Measurements from ENCODE around the gene NTN1.

NTN1 gene

GRCh38 chr17:9209781-9210370, 188.6 kb downstream of the NTN1 start:
- no peaks in the 10 kb centered on the region for H3K36me3 Mint-ChIP-seq (ENCODE audit: low read depth)
- intact Hi-C loops (cut with micrococcal nuclease): no loop called here
- no peak overlapping the region for H3K27ac Mint-ChIP-seq
- H3K9me3 Mint-ChIP-seq: peaks cover under 1% of the 10 kb centered on the region
- H3K27me3 Mint-ChIP-seq: no peaks in the 10 kb centered on the region
- peaks cover 22% of the 10 kb centered on the region for H3K4me1 Mint-ChIP-seq (ENCODE audit: low read depth)
- H3K4me3 Mint-ChIP-seq: no peak overlapping the region

- peaks cover 14% of the 10 kb centered on the region for H3K9me3 Mint-ChIP-seq
- no peaks in the 10 kb centered on the region for H3K27me3 Mint-ChIP-seq
- peaks cover 11% of the 10 kb centered on the region for H3K4me1 Mint-ChIP-seq (ENCODE audit: low read depth)
- no peak overlapping the region for H3K27ac Mint-ChIP-seq
- H3K4me3 Mint-ChIP-seq: no peak overlapping the region
- H3K36me3 Mint-ChIP-seq (ENCODE audit: low read depth): no peaks in the 10 kb centered on the region
- intact Hi-C loops (cut with micrococcal nuclease): no loop called here
Measured at GRCh38 chr17:9211133-9211765, 189.9 kb downstream of the NTN1 start.

GRCh38 chr17:9212376-9213302, 191.3 kb downstream of the NTN1 start:
- intact Hi-C loops (cut with micrococcal nuclease): no loop called here
- peaks cover 25% of the 10 kb centered on the region for H3K9me3 Mint-ChIP-seq

GRCh38 chr17:9213303-9213640, 192.0 kb downstream of the NTN1 start:
- Mint-ChIP-seq H3K9me3 (peaks cover 25% of the 10 kb centered on the region), H3K4me1 (ENCODE audit: low read depth) (peaks cover 11% of the 10 kb centered on the region), H3K4me3 (no peak overlapping the region), H3K27ac (no peak overlapping the region), H3K27me3 (no peaks in the 10 kb centered on the region), H3K36me3 (ENCODE audit: low read depth) (no peaks in the 10 kb centered on the region)
- intact Hi-C loops (cut with micrococcal nuclease): no loop called here

More at GRCh38 chr17:9212376-9213302, 191.3 kb downstream of the NTN1 start:
- Mint-ChIP-seq H3K27ac (no peak overlapping the region), H3K4me1 (ENCODE audit: low read depth) (peaks cover 11% of the 10 kb centered on the region), H3K4me3 (no peak overlapping the region), H3K36me3 (ENCODE audit: low read depth) (no peaks in the 10 kb centered on the region), H3K27me3 (no peaks in the 10 kb centered on the region)

GRCh38 chr17:9215465-9215864, 194.2 kb downstream of the NTN1 start:
- peaks cover 25% of the 10 kb centered on the region for H3K9me3 Mint-ChIP-seq
- no peak overlapping the region for H3K4me3 Mint-ChIP-seq
- H3K4me1 Mint-ChIP-seq (ENCODE audit: low read depth): peaks cover 11% of the 10 kb centered on the region
- no peak overlapping the region for H3K27ac Mint-ChIP-seq
- intact Hi-C loops (cut with micrococcal nuclease): no loop called here
- no peaks in the 10 kb centered on the region for H3K27me3 Mint-ChIP-seq
- H3K36me3 Mint-ChIP-seq (ENCODE audit: low read depth): no peaks in the 10 kb centered on the region

GRCh38 chr17:9217151-9218056, 196.1 kb downstream of the NTN1 start:
- no peak overlapping the region for H3K27ac Mint-ChIP-seq
- no peak overlapping the region for H3K4me3 Mint-ChIP-seq
- intact Hi-C loops (cut with micrococcal nuclease): no loop called here
- no peaks in the 10 kb centered on the region for H3K27me3 Mint-ChIP-seq
- no peaks in the 10 kb centered on the region for H3K4me1 Mint-ChIP-seq (ENCODE audit: low read depth)
- peaks cover 25% of the 10 kb centered on the region for H3K9me3 Mint-ChIP-seq
- H3K36me3 Mint-ChIP-seq (ENCODE audit: low read depth): no peaks in the 10 kb centered on the region

GRCh38 chr17:9218064-9218635, 196.8 kb downstream of the NTN1 start:
- Mint-ChIP-seq H3K27ac (no peak overlapping the region), H3K9me3 (peaks cover 25% of the 10 kb centered on the region), H3K4me3 (no peak overlapping the region), H3K27me3 (no peaks in the 10 kb centered on the region), H3K36me3 (ENCODE audit: low read depth) (no peaks in the 10 kb centered on the region), H3K4me1 (ENCODE audit: low read depth) (no peaks in the 10 kb centered on the region)
- intact Hi-C loops (cut with micrococcal nuclease): no loop called here

- Mint-ChIP-seq H3K9me3 (peaks cover 25% of the 10 kb centered on the region), H3K4me3 (no peak overlapping the region), H3K36me3 (ENCODE audit: low read depth) (no peaks in the 10 kb centered on the region), H3K27me3 (no peaks in the 10 kb centered on the region), H3K27ac (no peak overlapping the region), H3K4me1 (ENCODE audit: low read depth) (no peaks in the 10 kb centered on the region)
- intact Hi-C loops (cut with micrococcal nuclease): no loop called here
Measured at GRCh38 chr17:9218911-9219310, 197.6 kb downstream of the NTN1 start.

GRCh38 chr17:9219631-9220397, 198.5 kb downstream of the NTN1 start:
- intact Hi-C loops (cut with micrococcal nuclease): no loop called here
- H3K9me3 Mint-ChIP-seq: peaks cover 25% of the 10 kb centered on the region
- H3K27me3 Mint-ChIP-seq: no peaks in the 10 kb centered on the region
- no peaks in the 10 kb centered on the region for H3K36me3 Mint-ChIP-seq (ENCODE audit: low read depth)
- H3K4me1 Mint-ChIP-seq (ENCODE audit: low read depth): no peaks in the 10 kb centered on the region
- no peak overlapping the region for H3K27ac Mint-ChIP-seq
- no peak overlapping the region for H3K4me3 Mint-ChIP-seq

GRCh38 chr17:9220398-9221146, 199.3 kb downstream of the NTN1 start:
- H3K27ac Mint-ChIP-seq: no peak overlapping the region
- H3K4me3 Mint-ChIP-seq: no peak overlapping the region
- H3K9me3 Mint-ChIP-seq: peaks cover 18% of the 10 kb centered on the region
- H3K27me3 Mint-ChIP-seq: no peaks in the 10 kb centered on the region
- no peaks in the 10 kb centered on the region for H3K36me3 Mint-ChIP-seq (ENCODE audit: low read depth)
- H3K4me1 Mint-ChIP-seq (ENCODE audit: low read depth): no peaks in the 10 kb centered on the region
- intact Hi-C loops (cut with micrococcal nuclease): no loop called here

GRCh38 chr17:9221147-9221921, 200.0 kb downstream of the NTN1 start:
- Mint-ChIP-seq H3K36me3 (ENCODE audit: low read depth) (no peaks in the 10 kb centered on the region), H3K9me3 (peaks cover 11% of the 10 kb centered on the region), H3K4me3 (no peak overlapping the region), H3K4me1 (ENCODE audit: low read depth) (no peaks in the 10 kb centered on the region), H3K27ac (no peak overlapping the region), H3K27me3 (no peaks in the 10 kb centered on the region)
- intact Hi-C loops (cut with micrococcal nuclease): no loop called here

- Mint-ChIP-seq H3K4me3 (no peak overlapping the region), H3K27me3 (no peaks in the 10 kb centered on the region), H3K36me3 (ENCODE audit: low read depth) (no peaks in the 10 kb centered on the region), H3K9me3 (peaks cover 5% of the 10 kb centered on the region), H3K27ac (no peak overlapping the region), H3K4me1 (ENCODE audit: low read depth) (no peaks in the 10 kb centered on the region)
- intact Hi-C loops (cut with micrococcal nuclease): no loop called here
Measured at GRCh38 chr17:9221922-9222180, 200.5 kb downstream of the NTN1 start.

All from dendritic cell treated with granulocyte-macrophage colony-stimulating factor and Interleukin-4, amounts not matched to agents 40 ng/mL and 50 ng/mL, for 4 days (primary cell).